CD4-positive, alpha-beta memory T cell (primary cell): Measurements from ENCODE around the gene DCLK2. TPM values are rescaled to one million over a fixed set of nuclear protein-coding genes. Genes with fewer than 3 reads are reported as not detected.

Experiments used
- CTCF ChIA-PET: fragments of 350-600 bp; sonication (Branson Sonifier 250); formaldehyde crosslinking; loops from one replicate; lab custom pipeline; 2021; ENCODE audit warnings: inconsistent platforms; ENCODE audit not compliant: partially characterized antibody; lab: Charles Lee
- POLR2A ChIA-PET: fragments of 350-600 bp; sonication (Branson Sonifier 250); formaldehyde crosslinking; loops from one replicate; lab custom pipeline; 2021; ENCODE audit not compliant: partially characterized antibody; lab: Charles Lee
- DNase-seq, 5 donors: peaks; one replicate each; pipeline versions ENCODE4 v3.0.0 to v3.0.0-alpha.2; 2020 to 2022; ENCODE audit warnings: mixed read lengths in 1 of 5
- H3K27ac ChIP-seq: one replicate; pipeline ENCODE4 v1.7.0; 2013; ENCODE audit warnings: low read depth, low read length
- H3K27me3 ChIP-seq: 2 replicates; pipeline ENCODE4 v1.7.0; 2013; ENCODE audit warnings: mild to moderate bottlenecking, low read length, moderate library complexity; ENCODE audit not compliant: insufficient read depth
- H3K36me3 ChIP-seq: 2 replicates; pipeline ENCODE4 v1.7.0; 2013; ENCODE audit warnings: mild to moderate bottlenecking, low read length, moderate library complexity; ENCODE audit not compliant: insufficient read depth
- H3K4me1 ChIP-seq: 2 replicates; pipeline ENCODE4 v1.7.0; 2013; ENCODE audit warnings: mild to moderate bottlenecking, low read length, moderate library complexity; ENCODE audit not compliant: insufficient read depth
- H3K4me3 ChIP-seq, 2 donors: one replicate each; pipeline ENCODE4 v1.7.0; 2013; ENCODE audit warnings: low read length in 2 of 2, mild to moderate bottlenecking in 1 of 2
- H3K9me3 ChIP-seq, 2 donors: one replicate each; pipeline ENCODE4 v1.7.0; 2013; ENCODE audit warnings: low read length in 2 of 2, control low read depth in 1 of 2; ENCODE audit not compliant: control insufficient read depth in 1 of 2
- H3K27ac Mint-ChIP-seq, 7 donors: one replicate each; pipeline ENCODE4 v1.8.0; 2020 to 2021; ENCODE audit warnings: mixed read lengths in 7 of 7, mild to moderate bottlenecking in 6 of 7, inconsistent platforms in 3 of 7, moderate library complexity in 3 of 7
- H3K27me3 Mint-ChIP-seq, 2 donors: one replicate each; pipeline ENCODE4 v1.8.0; 2020 to 2021; ENCODE audit warnings: mixed read lengths in 2 of 2
- H3K36me3 Mint-ChIP-seq, 2 donors: one replicate each; pipeline ENCODE4 v1.8.0; 2020 to 2021; ENCODE audit warnings: mixed read lengths in 2 of 2, inconsistent platforms in 1 of 2, mild to moderate bottlenecking in 1 of 2
- H3K4me1 Mint-ChIP-seq, 4 donors: one replicate each; pipeline ENCODE4 v1.8.0; 2020 to 2021; ENCODE audit warnings: mixed read lengths in 4 of 4, mild to moderate bottlenecking in 1 of 4
- H3K4me3 Mint-ChIP-seq, 8 donors: one replicate each; pipeline ENCODE4 v1.8.0; 2020 to 2021; ENCODE audit warnings: mixed read lengths in 8 of 8, mild to moderate bottlenecking in 7 of 8, moderate library complexity in 6 of 8, inconsistent platforms in 3 of 8
- H3K9me3 Mint-ChIP-seq, 8 donors: one replicate each; pipeline ENCODE4 v1.8.0; 2020 to 2021; ENCODE audit warnings: mixed read lengths in 8 of 8, mild to moderate bottlenecking in 5 of 8, inconsistent platforms in 3 of 8, moderate library complexity in 1 of 8
- intact Hi-C: fragments of 100-400 bp; cut with micrococcal nuclease; formaldehyde crosslinking; loops from one replicate; pipeline ENCODE4 v1.15.1; 2023
- polyA plus RNA-seq, 2 donors: library from polyadenylated mRNA; unstranded; fragments of 300-500 nt; fragmentation: Illumina TruSeq; gene quantifications; one replicate each; pipeline ENCODE4 v1.2.3, GENCODE V29; 2021
- total RNA-seq, 2 experiments: library from RNA; stranded (reverse); gene quantifications; one replicate each; pipeline ENCODE4 v1.2.3, GENCODE V29; 2021

Gene DCLK2
- total and polyA plus RNA-seq, 4 experiments from 2014 or later = not detected

DNA sequence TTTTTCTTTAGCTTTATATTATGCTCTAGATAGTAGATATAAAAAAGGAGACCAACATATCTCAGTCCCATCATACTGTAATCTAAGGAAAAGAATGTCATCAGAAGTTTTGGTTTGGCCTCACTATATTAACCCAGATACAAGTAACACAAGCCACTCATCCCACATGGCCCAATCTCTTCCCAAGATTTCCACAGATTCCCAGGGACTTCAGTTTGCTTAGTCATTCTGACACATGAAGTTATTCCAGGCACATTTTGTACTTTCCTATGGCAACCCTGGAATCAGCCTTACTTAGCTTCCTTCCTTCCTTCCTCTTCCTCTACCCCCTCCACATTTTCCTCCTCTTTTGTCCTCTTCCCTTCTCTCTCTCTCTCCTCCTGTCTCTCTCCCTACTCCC is 21.7 kb upstream of the DCLK2 start:
- Mint-ChIP-seq H3K36me3 (no peaks in the 10 kb centered on the region), H3K4me3 (no peak overlapping the region), H3K9me3 (peaks cover 0 to 12% (median 2%) of the 10 kb centered on the region in 8 donors), H3K27me3 (peaks cover 4 to 5% of the 10 kb centered on the region in 2 donors), H3K4me1 (no peaks in the 10 kb centered on the region), H3K27ac (no peak overlapping the region)
- DNase-seq = no peak
- H3K27ac ChIP-seq = no peak overlapping the region
- H3K4me3 ChIP-seq = no peak overlapping the region
- no peaks in the 10 kb centered on the region for H3K4me1 ChIP-seq
- POLR2A ChIA-PET = no interaction called here
- H3K9me3 ChIP-seq = no peaks in the 10 kb centered on the region
- CTCF ChIA-PET = no interaction called here
- intact Hi-C loops = no loop called here
- H3K36me3 ChIP-seq = no peaks in the 10 kb centered on the region
- no peaks in the 10 kb centered on the region for H3K27me3 ChIP-seq

- Histone ChIP-seq H3K4me1 (no peaks in the 10 kb centered on the region), H3K4me3 (no peak overlapping the region), H3K27ac (no peak overlapping the region), H3K27me3 (peaks cover 9% of the 10 kb centered on the region), H3K36me3 (no peaks in the 10 kb centered on the region), H3K9me3 (no peaks in the 10 kb centered on the region)
- DNase-seq = no peak
- Mint-ChIP-seq H3K4me3 (no peak overlapping the region), H3K36me3 (no peaks in the 10 kb centered on the region), H3K27ac (no peak overlapping the region), H3K27me3 (peaks cover 6 to 7% of the 10 kb centered on the region in 2 donors), H3K4me1 (no peaks in the 10 kb centered on the region), H3K9me3 (peaks cover 0 to 7% (median 3%) of the 10 kb centered on the region in 8 donors)
- ChIA-PET POLR2A (no interaction called here), CTCF (no interaction called here)
- intact Hi-C loops = no loop called here
Measured at GRCh38 chr4:150061086-150061776, 17.0 kb upstream of the DCLK2 start.

- peaks cover 11 to 13% of the 10 kb centered on the region in 2 donors for H3K27me3 Mint-ChIP-seq
- H3K4me3 Mint-ChIP-seq = no peak overlapping the region
- Histone ChIP-seq H3K4me1 (no peaks in the 10 kb centered on the region), H3K36me3 (no peaks in the 10 kb centered on the region), H3K27ac (no peak overlapping the region), H3K27me3 (peaks cover 9% of the 10 kb centered on the region), H3K9me3 (no peaks in the 10 kb centered on the region), H3K4me3 (no peak overlapping the region)
- H3K4me1 Mint-ChIP-seq = no peaks in the 10 kb centered on the region
- ChIA-PET CTCF (no interaction called here), POLR2A (no interaction called here)
- peaks cover 0 to 11% (median 4%) of the 10 kb centered on the region in 8 donors for H3K9me3 Mint-ChIP-seq
- intact Hi-C loops = no loop called here
- H3K36me3 Mint-ChIP-seq = no peaks in the 10 kb centered on the region
- no peak overlapping the region for H3K27ac Mint-ChIP-seq
- DNase-seq = no peak
Measured at GRCh38 chr4:150063128-150063527, 15.1 kb upstream of the DCLK2 start.

- no peak overlapping the region for H3K4me3 ChIP-seq
- no peaks in the 10 kb centered on the region for H3K4me1 Mint-ChIP-seq
- H3K4me1 ChIP-seq = no peaks in the 10 kb centered on the region
- H3K27ac ChIP-seq = no peak overlapping the region
- DNase-seq = no peak
- H3K9me3 Mint-ChIP-seq = peaks cover 0 to 7% (median 3%) of the 10 kb centered on the region in 8 donors
- peaks cover 6 to 10% of the 10 kb centered on the region in 2 donors for H3K27me3 Mint-ChIP-seq
- ChIA-PET CTCF (no interaction called here), POLR2A (no interaction called here)
- H3K27me3 ChIP-seq = peaks cover 9% of the 10 kb centered on the region
- intact Hi-C loops = no loop called here
- no peaks in the 10 kb centered on the region for H3K36me3 Mint-ChIP-seq
- no peak overlapping the region for H3K4me3 Mint-ChIP-seq
- no peaks in the 10 kb centered on the region for H3K9me3 ChIP-seq
- H3K27ac Mint-ChIP-seq = no peak overlapping the region
- H3K36me3 ChIP-seq = no peaks in the 10 kb centered on the region
Measured at GRCh38 chr4:150065740-150066139, 12.5 kb upstream of the DCLK2 start.

DNA sequence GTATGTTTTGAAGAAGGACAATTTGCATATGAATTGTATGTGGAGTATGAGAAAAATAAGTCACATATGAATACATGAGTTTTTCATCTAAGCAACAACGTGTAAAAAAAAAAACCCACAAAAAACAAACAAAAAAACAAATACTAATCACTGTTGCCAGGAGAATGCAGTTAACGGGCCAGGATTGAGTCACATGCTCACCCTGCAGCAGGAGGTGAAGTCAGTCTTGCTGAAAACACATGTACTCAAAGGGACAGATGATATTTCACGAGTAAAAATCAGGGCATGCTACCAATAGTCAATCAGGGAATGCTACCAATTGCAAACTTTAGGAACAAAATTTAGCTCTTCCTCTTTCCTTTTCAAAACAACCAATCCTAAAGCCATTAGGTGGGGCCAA is 10.4 kb upstream of the DCLK2 start:
- peaks cover 6 to 10% of the 10 kb centered on the region in 2 donors for H3K27me3 Mint-ChIP-seq
- no peaks in the 10 kb centered on the region for H3K36me3 Mint-ChIP-seq

DNA sequence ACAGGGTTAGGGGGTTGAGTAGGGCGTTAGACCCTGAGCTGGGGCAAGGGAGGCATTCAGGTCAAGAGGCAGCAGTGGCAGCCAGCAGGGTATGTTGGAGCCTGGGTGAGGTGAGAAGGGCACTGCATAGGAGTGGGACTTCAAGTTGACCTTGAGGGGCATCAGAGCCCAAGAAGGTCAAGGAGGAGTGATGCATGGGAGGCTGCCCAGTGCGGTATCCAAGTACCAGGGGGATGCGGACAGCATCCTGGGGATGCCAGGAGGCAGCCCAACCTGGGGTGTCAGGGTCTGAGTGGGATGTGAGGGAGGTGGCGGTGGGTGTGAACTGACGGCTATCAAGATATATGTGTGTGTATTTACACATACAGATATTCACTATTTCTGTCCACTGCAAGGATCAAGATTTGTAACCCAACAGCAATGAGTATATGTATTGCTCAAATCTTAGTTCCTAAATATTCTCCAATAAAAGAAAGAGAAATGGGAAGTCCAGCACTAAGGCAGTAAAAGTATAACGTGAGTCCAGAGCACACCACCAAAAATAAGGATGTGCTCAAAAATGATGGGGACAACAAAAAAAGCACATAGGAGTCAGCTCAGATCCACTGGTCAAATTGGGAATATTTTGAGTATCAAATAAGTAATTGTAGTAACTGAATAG is 9.8 kb upstream of the DCLK2 start:
- Histone ChIP-seq H3K27me3 (peaks cover 9% of the 10 kb centered on the region), H3K4me3 (no peak overlapping the region), H3K9me3 (no peaks in the 10 kb centered on the region), H3K27ac (no peak overlapping the region), H3K36me3 (no peaks in the 10 kb centered on the region), H3K4me1 (no peaks in the 10 kb centered on the region)
- no peak overlapping the region for H3K27ac Mint-ChIP-seq
- H3K27me3 Mint-ChIP-seq = peaks cover 6 to 10% of the 10 kb centered on the region in 2 donors
- ChIA-PET POLR2A (no interaction called here), CTCF (no interaction called here)
- no peaks in the 10 kb centered on the region for H3K36me3 Mint-ChIP-seq
- no peak overlapping the region for H3K4me3 Mint-ChIP-seq
- DNase-seq = no peak
- H3K9me3 Mint-ChIP-seq = peaks cover 0 to 4% (median 2%) of the 10 kb centered on the region in 8 donors
- intact Hi-C loops = no loop called here
- no peaks in the 10 kb centered on the region for H3K4me1 Mint-ChIP-seq

More for the DNA sequence above, 10.4 kb upstream of the DCLK2 start:
- ChIA-PET CTCF (no interaction called here), POLR2A (no interaction called here)
- H3K4me1 ChIP-seq = no peaks in the 10 kb centered on the region
- no peaks in the 10 kb centered on the region for H3K36me3 ChIP-seq
- H3K4me3 Mint-ChIP-seq = no peak overlapping the region
- no peak overlapping the region for H3K4me3 ChIP-seq
- H3K27me3 ChIP-seq = peaks cover 9% of the 10 kb centered on the region
- intact Hi-C loops = no loop called here
- no peak overlapping the region for H3K27ac ChIP-seq
- peaks cover 0 to 4% (median 2%) of the 10 kb centered on the region in 8 donors for H3K9me3 Mint-ChIP-seq
- H3K4me1 Mint-ChIP-seq = no peaks in the 10 kb centered on the region
- DNase-seq = no peak
- H3K27ac Mint-ChIP-seq = no peak overlapping the region
- H3K9me3 ChIP-seq = no peaks in the 10 kb centered on the region

DNA sequence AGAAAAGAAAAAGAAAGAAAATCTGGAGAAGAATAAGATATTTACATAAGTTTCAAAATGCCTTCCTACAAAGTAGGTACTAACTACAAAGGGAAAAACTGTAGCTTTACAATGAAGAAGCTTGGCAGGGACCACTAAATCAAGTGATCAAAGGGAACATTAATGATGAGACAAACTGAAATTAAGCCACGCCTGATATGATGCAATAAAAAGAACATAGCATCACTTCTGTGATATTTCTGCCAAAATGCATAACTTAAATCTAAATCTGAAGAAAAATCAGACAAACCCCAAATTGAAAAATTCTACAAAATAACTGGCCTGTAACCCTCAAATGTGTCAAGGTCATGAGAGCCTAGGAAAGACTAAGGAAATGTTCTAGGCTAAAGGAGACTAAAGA is 8.9 kb upstream of the DCLK2 start:
- Mint-ChIP-seq H3K27ac (no peak overlapping the region), H3K27me3 (peaks cover 6 to 10% of the 10 kb centered on the region in 2 donors), H3K9me3 (peaks cover 0 to 4% (median 2%) of the 10 kb centered on the region in 8 donors), H3K4me3 (no peak overlapping the region), H3K36me3 (no peaks in the 10 kb centered on the region), H3K4me1 (no peaks in the 10 kb centered on the region)
- Histone ChIP-seq H3K27me3 (peaks cover 3% of the 10 kb centered on the region), H3K27ac (no peak overlapping the region), H3K4me1 (no peaks in the 10 kb centered on the region), H3K4me3 (no peak overlapping the region), H3K36me3 (no peaks in the 10 kb centered on the region), H3K9me3 (no peaks in the 10 kb centered on the region)
- intact Hi-C loops = no loop called here
- ChIA-PET CTCF (no interaction called here), POLR2A (no interaction called here)
- DNase-seq = no peak
